HG02973 (cell line): ENCODE results near the gene GINS3.

Source experiments
- ATAC-seq: cut with Tn5 transposase; IDR thresholded peaks from one replicate; pipeline ENCODE4 v1.9.1; 2021; ENCODE audit warnings: moderate library complexity; ENCODE audit not compliant: unreplicated experiment

GINS3 gene

GRCh38 chr16:58392215-58393137 lies at the start of gene GINS3:
Gene GINS3 (plus strand): TSS chr16:58392471. CDS start chr16:58392602, 131 bp downstream.
- ATAC-seq, result peak; percentile 91

- no peak for ATAC-seq
These were observed 48.7 kb upstream of the GINS3 start for GRCh38 chr16:58343562-58343961.

- no peak for ATAC-seq
These were observed 46.5 kb upstream of the GINS3 start for GRCh38 chr16:58345574-58346354.

- ATAC-seq, result no peak
These were observed 45.4 kb upstream of the GINS3 start for GRCh38 chr16:58346831-58347371.

GRCh38 chr16:58348986-58349385 lies 43.3 kb upstream of the GINS3 start:
- ATAC-seq, result no peak

- no peak for ATAC-seq
These were observed 39.6 kb upstream of the GINS3 start for GRCh38 chr16:58352690-58353089.

- ATAC-seq, result no peak
These were observed 32.1 kb upstream of the GINS3 start for GRCh38 chr16:58360041-58360634.

- ATAC-seq, result no peak
These were observed 30.5 kb upstream of the GINS3 start for GRCh38 chr16:58361726-58362125.

- ATAC-seq, result no peak
These were observed 28.4 kb upstream of the GINS3 start for GRCh38 chr16:58363746-58364393.

- ATAC-seq, result no peak
These were observed 26.6 kb upstream of the GINS3 start for GRCh38 chr16:58365623-58366022.

- ATAC-seq, result no peak
These were observed 25.8 kb upstream of the GINS3 start for GRCh38 chr16:58366247-58367031.

GRCh38 chr16:58367252-58367651 lies 25.0 kb upstream of the GINS3 start:
- no peak for ATAC-seq

GRCh38 chr16:58371841-58372240 lies 20.4 kb upstream of the GINS3 start:
- no peak for ATAC-seq

GRCh38 chr16:58375386-58375785 lies 16.9 kb upstream of the GINS3 start:
- no peak for ATAC-seq

- no peak for ATAC-seq
These were observed 14.3 kb upstream of the GINS3 start for GRCh38 chr16:58377932-58378331.

GRCh38 chr16:58378401-58378800 lies 13.9 kb upstream of the GINS3 start:
- ATAC-seq, result no peak

- no peak for ATAC-seq
These were observed 12.5 kb upstream of the GINS3 start for GRCh38 chr16:58379736-58380135.

- ATAC-seq, result no peak
These were observed 10.6 kb upstream of the GINS3 start for GRCh38 chr16:58381661-58382060.

- no peak for ATAC-seq
These were observed 7.7 kb upstream of the GINS3 start for GRCh38 chr16:58384437-58385055.
